ENCODE measurements around the gene LMBR1L.
"Not testable (repeated sequence)": the region's sequence is repeated elsewhere in the genome, so short reads cannot be mapped to it uniquely, and the experiment has no call there.

The LMBR1L gene, protein sequence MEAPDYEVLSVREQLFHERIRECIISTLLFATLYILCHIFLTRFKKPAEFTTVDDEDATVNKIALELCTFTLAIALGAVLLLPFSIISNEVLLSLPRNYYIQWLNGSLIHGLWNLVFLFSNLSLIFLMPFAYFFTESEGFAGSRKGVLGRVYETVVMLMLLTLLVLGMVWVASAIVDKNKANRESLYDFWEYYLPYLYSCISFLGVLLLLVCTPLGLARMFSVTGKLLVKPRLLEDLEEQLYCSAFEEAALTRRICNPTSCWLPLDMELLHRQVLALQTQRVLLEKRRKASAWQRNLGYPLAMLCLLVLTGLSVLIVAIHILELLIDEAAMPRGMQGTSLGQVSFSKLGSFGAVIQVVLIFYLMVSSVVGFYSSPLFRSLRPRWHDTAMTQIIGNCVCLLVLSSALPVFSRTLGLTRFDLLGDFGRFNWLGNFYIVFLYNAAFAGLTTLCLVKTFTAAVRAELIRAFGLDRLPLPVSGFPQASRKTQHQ

DNA sequence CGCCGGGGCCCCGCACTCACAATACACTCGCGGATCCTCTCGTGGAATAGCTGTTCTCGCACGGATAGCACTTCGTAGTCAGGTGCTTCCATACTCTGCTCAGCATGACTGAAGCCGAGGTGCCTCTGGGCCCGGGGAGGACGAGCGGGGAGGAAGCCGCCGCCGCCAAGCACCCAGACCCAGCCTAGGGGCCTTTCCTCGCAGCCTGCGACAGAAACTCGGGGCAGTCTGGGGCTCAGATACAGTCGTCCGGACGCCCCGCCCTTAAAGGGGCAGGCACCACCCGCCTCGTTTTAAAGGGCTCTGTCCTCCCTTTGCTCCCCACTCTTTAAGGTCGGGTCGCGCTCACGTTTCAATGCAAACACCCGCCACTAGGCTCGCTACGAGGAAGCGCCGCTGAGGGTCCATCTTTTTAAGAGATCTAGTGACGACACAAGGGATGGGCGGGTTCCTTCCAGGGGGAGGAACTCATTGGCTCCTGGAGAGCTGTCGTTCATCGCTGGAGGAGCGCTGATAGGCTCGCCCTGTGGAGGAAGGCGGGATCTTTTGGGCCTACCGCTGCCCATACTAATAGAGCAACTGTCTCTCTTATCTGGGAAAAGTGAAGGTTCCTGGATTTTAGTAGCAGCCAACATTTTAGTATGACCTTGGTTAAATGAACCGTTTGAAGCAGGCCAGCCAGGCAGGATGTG is at the start of gene LMBR1L:
TSS of gene LMBR1L (minus strand) at position 384 of the 692 bp plus-strand sequence. CDS start at position 92, 292 bp downstream.
- Mint-ChIP-seq H3K27me3 (no peaks in the 10 kb centered on the region), H3K27ac (peak within 1 kb of the TSS; percentile 92), H3K36me3 (ENCODE audit: low read depth) (peaks cover 18% of the 10 kb centered on the region), H3K4me3 (peak within 1 kb of the TSS; percentile 95), H3K4me1 (ENCODE audit: low read depth) (peaks cover 38% of the 10 kb centered on the region), H3K9me3 (no peaks in the 10 kb centered on the region)
- peak; percentile 93 for DNase-seq

DNA sequence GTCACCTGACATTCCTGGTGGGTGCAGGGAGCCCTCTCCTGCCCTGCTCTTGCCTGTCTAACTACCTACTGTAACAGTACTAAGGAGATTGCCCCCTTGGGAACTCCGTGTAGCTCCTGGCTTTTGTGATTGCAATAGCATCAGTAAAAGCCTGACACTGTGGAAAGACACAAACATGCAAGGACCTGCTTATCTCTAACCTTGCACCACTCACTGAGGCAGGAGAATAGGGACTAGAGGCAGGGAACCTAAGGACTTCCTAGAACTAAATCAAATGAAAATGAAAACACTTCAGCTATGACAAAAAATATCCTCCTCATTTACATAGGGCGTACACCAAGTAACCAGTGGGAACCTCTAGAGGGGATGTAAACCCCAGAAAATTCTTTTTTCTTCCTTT is 49.8 kb upstream of the LMBR1L start:
- H3K4me3 Mint-ChIP-seq = no peak overlapping the region
- no peaks in the 10 kb centered on the region for H3K36me3 Mint-ChIP-seq (ENCODE audit: low read depth)
- no peaks in the 10 kb centered on the region for H3K4me1 Mint-ChIP-seq (ENCODE audit: low read depth)
- H3K27ac Mint-ChIP-seq = no peak overlapping the region
- H3K9me3 Mint-ChIP-seq = no peaks in the 10 kb centered on the region
- no peaks in the 10 kb centered on the region for H3K27me3 Mint-ChIP-seq
- no peak for DNase-seq

DNA sequence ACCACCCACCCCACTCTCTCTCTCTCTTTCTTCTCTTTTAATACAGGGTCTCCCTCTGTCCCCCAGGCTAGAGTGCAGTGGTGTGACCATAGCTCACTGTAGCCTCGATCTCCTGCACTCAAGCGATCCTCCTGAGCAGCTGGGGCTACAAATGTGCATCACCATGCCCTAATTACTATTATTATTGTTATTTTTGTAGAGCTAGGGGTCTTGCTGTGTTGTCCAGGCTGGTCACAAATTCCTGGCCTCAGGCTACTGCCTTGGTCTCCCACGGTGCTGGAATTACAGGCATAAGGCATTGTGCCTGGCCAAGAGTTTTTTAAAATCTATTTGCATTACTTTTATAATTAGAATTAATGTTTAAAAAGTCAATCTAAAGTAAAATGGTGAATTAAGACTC is 43.6 kb upstream of the LMBR1L start:
- no peaks in the 10 kb centered on the region for H3K9me3 Mint-ChIP-seq

DNA sequence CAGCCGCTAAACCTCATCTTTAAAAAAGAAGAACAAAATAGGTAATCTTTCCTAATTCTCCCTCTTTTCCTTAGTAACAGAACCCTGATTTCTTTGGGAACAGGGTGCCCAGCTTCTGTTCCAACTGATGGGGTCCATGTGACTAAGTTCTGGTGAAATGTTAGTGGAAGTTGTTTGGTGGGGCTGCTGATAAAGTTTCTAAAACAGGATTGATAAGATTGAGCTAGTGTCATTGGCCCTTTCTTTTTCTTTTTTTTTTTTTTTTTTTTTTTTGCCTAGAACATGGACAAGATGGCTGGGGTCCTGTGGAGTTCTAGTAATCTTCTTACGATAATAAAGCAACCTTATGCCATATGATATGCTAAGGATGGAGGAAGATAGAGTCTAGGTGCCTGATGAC is 36.7 kb upstream of the LMBR1L start:
- DNase-seq = no peak
- Mint-ChIP-seq H3K4me1 (ENCODE audit: low read depth) (no peaks in the 10 kb centered on the region), H3K27ac (no peak overlapping the region), H3K9me3 (no peaks in the 10 kb centered on the region), H3K27me3 (no peaks in the 10 kb centered on the region), H3K36me3 (ENCODE audit: low read depth) (peaks cover 2% of the 10 kb centered on the region), H3K4me3 (no peak overlapping the region)

More for the DNA sequence above, 43.6 kb upstream of the LMBR1L start:
- Mint-ChIP-seq H3K36me3 (ENCODE audit: low read depth) (no peaks in the 10 kb centered on the region), H3K27ac (no peak overlapping the region), H3K4me1 (ENCODE audit: low read depth) (no peaks in the 10 kb centered on the region), H3K4me3 (no peak overlapping the region), H3K27me3 (no peaks in the 10 kb centered on the region)
- DNase-seq = no peak

DNA sequence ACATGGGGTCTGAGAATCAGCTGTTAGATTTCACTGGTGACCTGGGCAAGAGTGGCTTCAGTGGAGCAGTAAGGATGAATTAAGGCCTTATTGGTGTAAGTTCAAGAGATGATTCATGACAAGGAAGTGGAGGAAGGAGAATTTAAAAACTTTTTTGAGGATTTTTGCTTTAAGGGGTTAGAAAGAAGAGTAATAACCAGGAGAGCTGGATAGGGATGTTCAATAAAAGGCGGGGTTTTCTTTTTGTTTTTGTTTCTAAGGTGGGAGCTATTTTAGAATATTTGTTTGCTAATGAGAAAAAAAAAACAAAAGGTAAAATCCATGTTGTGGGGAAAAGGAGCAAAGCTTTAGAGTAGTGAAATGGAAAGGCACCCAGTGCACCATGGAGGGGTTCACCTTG is 35.8 kb upstream of the LMBR1L start:
- H3K27ac Mint-ChIP-seq = no peak overlapping the region
- no peaks in the 10 kb centered on the region for H3K27me3 Mint-ChIP-seq
- no peak for DNase-seq
- H3K9me3 Mint-ChIP-seq = no peaks in the 10 kb centered on the region
- H3K4me3 Mint-ChIP-seq = no peak overlapping the region
- H3K4me1 Mint-ChIP-seq (ENCODE audit: low read depth) = no peaks in the 10 kb centered on the region
- peaks cover 2% of the 10 kb centered on the region for H3K36me3 Mint-ChIP-seq (ENCODE audit: low read depth)

DNA sequence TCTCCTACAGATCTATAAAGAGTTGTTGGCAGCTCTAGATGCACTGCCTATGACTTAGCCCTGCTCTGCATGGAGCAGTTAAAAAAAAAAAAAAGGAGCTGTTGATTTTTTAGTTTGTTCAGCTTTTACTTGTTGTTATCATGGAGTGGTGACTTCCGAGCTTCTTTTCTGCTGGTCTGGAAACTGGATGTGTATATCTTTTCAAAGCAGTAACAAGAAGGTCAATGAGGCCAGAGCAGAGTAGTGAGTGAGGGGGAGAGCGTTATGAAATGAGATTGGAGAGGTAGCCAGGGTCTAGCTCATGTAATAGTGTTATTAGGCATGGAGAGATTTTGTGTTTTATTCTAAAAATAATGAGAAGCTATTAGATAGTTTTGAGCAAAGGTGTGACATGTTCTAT is 33.7 kb upstream of the LMBR1L start:
- H3K4me1 Mint-ChIP-seq (ENCODE audit: low read depth) = peaks cover 3% of the 10 kb centered on the region
- no peak overlapping the region for H3K27ac Mint-ChIP-seq
- no peak overlapping the region for H3K4me3 Mint-ChIP-seq

DNA sequence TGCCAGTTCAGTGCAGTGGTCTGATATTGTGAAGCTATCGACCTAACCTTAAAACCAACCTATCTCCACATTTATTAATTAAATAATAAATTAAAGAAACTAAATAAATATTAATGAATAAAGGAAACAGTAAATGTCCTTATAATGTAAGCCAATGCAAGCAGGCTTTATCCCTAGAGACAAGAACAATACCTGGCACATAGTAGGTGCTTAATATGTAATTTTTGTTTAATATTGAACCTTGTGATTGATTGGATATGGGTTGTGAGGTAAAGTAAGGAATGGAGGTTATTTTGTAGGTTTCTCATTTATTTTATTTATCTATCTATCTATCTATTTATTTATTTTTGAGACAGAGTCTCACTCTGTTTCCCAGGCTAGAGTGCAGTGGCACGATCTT is 28.4 kb upstream of the LMBR1L start:
- Mint-ChIP-seq H3K27ac (no peak overlapping the region), H3K36me3 (ENCODE audit: low read depth) (peaks cover 3% of the 10 kb centered on the region), H3K9me3 (no peaks in the 10 kb centered on the region), H3K4me1 (ENCODE audit: low read depth) (peaks cover 4% of the 10 kb centered on the region), H3K27me3 (no peaks in the 10 kb centered on the region), H3K4me3 (no peak overlapping the region)
- no peak for DNase-seq

More for the DNA sequence above, 33.7 kb upstream of the LMBR1L start:
- H3K27me3 Mint-ChIP-seq = no peaks in the 10 kb centered on the region
- no peaks in the 10 kb centered on the region for H3K9me3 Mint-ChIP-seq
- no peak for DNase-seq
- peaks cover 2% of the 10 kb centered on the region for H3K36me3 Mint-ChIP-seq (ENCODE audit: low read depth)

DNA sequence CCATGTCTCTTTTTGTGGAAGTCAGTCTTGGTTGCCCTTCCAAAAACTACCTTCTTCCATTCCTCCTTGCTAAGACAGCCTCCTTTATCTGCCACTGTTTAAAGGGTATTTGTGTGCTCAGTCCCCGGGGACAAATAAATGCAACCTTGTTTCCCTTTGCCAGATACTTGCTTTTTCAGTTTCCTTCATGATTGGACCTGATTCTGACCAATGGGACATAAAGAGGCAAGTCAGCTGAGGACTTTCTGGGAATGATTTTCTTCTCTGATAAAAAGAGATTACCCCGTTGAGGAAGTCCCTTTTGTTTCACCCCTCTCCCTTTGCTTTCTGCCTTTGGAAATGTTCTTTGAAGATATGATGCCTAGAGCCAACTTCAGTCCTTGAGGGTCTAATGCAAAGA is 27.9 kb upstream of the LMBR1L start:
- peaks cover 3% of the 10 kb centered on the region for H3K36me3 Mint-ChIP-seq (ENCODE audit: low read depth)
- no peak overlapping the region for H3K4me3 Mint-ChIP-seq

DNA sequence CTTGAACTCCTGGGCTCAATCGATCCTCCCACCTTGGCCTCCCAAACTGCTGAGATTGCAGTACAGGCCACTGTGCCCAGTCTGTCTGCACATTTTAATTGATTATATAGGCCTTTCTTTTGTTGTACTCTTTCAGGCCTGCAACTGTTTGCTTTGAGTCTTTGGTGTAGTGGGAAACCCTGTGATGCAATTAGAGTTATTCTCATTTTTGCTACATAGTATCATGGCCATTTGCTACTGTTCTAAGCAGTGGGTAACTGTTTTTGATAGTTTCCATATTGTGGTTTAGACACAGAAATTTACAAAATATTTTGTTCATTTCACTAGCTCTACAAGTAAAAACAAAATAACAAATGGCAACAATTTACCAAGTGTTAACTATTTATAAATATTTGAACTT is 26.8 kb upstream of the LMBR1L start:
- Mint-ChIP-seq H3K4me3 (no peak overlapping the region), H3K4me1 (ENCODE audit: low read depth) (peaks cover 18% of the 10 kb centered on the region), H3K9me3 (no peaks in the 10 kb centered on the region), H3K27ac (no peak overlapping the region), H3K27me3 (no peaks in the 10 kb centered on the region), H3K36me3 (ENCODE audit: low read depth) (peaks cover 3% of the 10 kb centered on the region)
- DNase-seq = no peak

More for the DNA sequence above, 27.9 kb upstream of the LMBR1L start:
- no peaks in the 10 kb centered on the region for H3K9me3 Mint-ChIP-seq
- peaks cover 7% of the 10 kb centered on the region for H3K4me1 Mint-ChIP-seq (ENCODE audit: low read depth)
- no peaks in the 10 kb centered on the region for H3K27me3 Mint-ChIP-seq
- no peak overlapping the region for H3K27ac Mint-ChIP-seq
- DNase-seq = no peak

DNA sequence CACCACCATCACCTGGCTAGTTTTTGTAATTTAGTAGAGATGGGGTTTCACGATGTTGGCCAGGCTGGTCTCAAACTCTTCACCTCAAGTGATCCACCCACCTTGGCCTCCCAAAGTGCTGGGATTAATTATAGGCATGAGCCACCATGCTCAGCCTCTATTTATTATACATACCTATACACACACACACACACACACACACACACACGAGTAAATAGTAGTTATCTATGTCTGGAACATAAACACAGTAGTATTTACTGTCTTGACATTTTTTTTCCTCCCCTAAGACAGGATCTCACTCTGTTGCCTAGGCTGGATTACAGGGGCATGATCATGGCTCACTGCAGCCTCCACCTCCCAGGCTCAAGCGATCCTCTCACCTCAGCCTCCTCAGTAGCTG is 26.4 kb upstream of the LMBR1L start:
- not testable (repeated sequence) for H3K27me3 Mint-ChIP-seq; H3K9me3 Mint-ChIP-seq; H3K4me3 Mint-ChIP-seq; DNase-seq; H3K36me3 Mint-ChIP-seq (ENCODE audit: low read depth); H3K27ac Mint-ChIP-seq
- peaks cover 22% of the 10 kb centered on the region for H3K4me1 Mint-ChIP-seq (ENCODE audit: low read depth)

DNA sequence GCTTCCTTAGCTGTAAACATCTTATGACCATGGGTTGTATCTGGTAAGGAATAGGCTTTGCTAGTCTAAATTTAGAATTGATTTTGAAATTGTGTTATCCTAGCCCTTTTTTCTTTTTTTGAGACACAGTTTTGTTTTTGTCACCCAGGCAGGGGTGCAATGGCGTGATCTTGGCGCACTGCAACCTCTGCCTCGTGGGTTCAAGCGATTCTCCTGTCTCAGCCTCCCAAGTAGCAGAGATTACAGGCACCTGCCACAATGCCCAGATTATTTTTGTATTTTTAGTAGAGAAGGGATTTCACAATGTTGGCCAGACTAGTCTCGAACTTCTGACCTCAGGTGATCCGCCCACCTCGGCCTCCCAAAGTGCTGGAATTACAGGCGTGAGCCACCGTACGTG is 22.9 kb upstream of the LMBR1L start:
- peaks cover 38% of the 10 kb centered on the region for H3K36me3 Mint-ChIP-seq (ENCODE audit: low read depth)
- H3K4me1 Mint-ChIP-seq (ENCODE audit: low read depth) = peaks cover 42% of the 10 kb centered on the region
- H3K27me3 Mint-ChIP-seq = peaks cover 2% of the 10 kb centered on the region
- H3K9me3 Mint-ChIP-seq = no peaks in the 10 kb centered on the region
- DNase-seq = no peak
- H3K4me3 Mint-ChIP-seq = peak overlapping the region; percentile 31
- peak overlapping the region; percentile 37 for H3K27ac Mint-ChIP-seq

DNA sequence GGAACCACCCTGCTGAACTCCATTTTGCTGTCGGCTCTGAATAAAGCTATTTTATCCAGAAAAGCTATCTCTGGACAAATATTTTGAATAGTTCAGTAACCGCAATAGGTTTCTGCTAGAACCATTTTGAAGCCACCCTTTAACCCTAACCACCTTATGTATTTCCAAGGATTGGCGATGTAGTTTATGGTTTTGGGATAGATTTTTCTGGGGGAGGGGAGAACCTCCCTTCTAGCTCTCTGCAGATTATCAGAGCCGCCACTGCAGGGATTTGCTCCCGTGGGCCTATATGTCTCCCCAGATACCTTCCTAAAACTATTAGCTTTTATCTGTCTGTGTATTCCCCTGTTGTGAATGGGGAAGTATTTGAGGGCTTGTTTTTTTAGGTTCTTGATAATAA is 22.4 kb upstream of the LMBR1L start:
- peaks cover 2% of the 10 kb centered on the region for H3K27me3 Mint-ChIP-seq
- no peak for DNase-seq
- H3K4me3 Mint-ChIP-seq = peak overlapping the region; percentile 98
- H3K27ac Mint-ChIP-seq = no peak overlapping the region
- H3K9me3 Mint-ChIP-seq = no peaks in the 10 kb centered on the region
- peaks cover 42% of the 10 kb centered on the region for H3K4me1 Mint-ChIP-seq (ENCODE audit: low read depth)
- peaks cover 43% of the 10 kb centered on the region for H3K36me3 Mint-ChIP-seq (ENCODE audit: low read depth)

DNA sequence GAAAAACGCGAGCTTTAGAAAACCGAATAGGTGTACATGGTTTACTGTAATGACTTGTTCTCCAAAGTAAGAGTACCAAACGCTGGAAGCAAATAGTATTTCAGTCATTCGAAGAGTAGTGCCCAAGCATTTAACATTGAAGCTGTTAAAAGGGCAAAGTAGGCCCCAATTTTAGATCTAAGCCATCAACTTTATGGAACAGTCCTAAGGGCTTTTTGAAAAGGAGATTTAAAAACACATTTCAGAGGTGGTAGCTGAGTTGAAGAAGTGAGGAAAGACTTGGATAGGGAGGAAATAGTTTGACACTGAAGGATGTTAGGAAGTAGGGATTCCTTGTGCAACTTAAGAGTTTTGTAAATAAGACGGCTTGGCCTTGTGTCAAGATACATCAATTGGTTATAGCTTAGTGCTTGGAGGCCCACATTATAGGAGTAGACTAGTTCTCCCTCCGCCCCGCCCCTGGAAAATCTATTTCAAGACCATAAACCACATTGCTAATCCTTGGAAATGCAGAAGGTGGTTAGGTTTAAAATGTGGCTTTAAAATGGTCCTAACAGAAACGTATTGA is 21.3 kb upstream of the LMBR1L start:
- Mint-ChIP-seq H3K4me1 (ENCODE audit: low read depth) (peaks cover 48% of the 10 kb centered on the region), H3K9me3 (no peaks in the 10 kb centered on the region), H3K27ac (peak overlapping the region; percentile 93), H3K36me3 (ENCODE audit: low read depth) (peaks cover 51% of the 10 kb centered on the region), H3K4me3 (peak overlapping the region; percentile 98), H3K27me3 (peaks cover 2% of the 10 kb centered on the region)
- DNase-seq = no peak

DNA sequence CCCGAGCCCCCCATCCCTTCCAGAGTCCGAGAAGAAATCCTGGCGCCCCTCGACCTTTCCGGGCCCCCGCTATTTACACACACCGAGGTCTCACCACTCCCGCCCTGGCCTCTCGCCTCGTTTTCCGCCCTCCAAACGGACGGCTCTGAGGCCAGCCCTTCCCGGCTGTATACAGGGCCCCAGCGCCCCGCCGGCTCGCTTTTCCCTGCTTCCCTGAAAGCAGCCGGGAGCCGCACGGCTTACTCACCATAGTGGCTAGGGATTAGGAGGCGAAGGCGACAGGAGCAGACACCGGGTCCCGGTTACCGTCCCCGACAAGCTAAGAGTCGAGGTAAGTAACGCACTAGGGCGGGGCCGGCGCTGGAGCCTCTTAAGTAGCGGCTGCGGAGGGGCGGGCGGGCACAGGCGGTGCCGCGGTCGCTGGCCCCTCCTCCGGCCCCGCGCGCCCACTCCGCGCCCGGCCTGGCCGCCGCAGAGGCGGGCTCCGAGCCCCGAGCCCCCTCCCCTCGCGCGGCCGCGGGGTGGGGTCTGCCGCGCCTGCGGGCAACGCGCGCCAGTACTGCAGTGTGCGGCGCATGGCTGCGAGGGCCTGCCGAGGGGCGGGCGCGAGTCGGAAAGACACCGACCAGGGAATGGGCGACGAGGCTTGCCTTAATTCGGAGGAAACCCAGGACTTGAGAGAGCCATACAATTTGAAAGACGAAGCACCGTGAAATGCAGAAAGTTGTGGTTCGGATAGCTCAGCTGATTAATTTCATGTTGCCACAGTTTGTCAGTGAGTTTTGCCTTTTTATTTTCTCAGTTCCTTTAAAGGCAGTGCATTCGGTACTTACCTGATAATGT is 20.6 kb upstream of the LMBR1L start, which contains the start of gene TUBA1B:
TSS of gene TUBA1B (minus strand) at position 345 of the 843 bp plus-strand sequence. CDS start at position 250, 95 bp downstream.
- H3K27me3 Mint-ChIP-seq = peaks cover 2% of the 10 kb centered on the region
- H3K27ac Mint-ChIP-seq = peak within 1 kb of the TSS; percentile 99
- H3K36me3 Mint-ChIP-seq (ENCODE audit: low read depth) = peaks cover 55% of the 10 kb centered on the region
- H3K4me1 Mint-ChIP-seq (ENCODE audit: low read depth) = peaks cover 49% of the 10 kb centered on the region
- peak within 1 kb of the TSS; percentile 98 for H3K4me3 Mint-ChIP-seq
- H3K9me3 Mint-ChIP-seq = no peaks in the 10 kb centered on the region
- DNase-seq = peak; percentile 95

Data from activated T-cell treated with anti-CD3 and anti-CD28 coated beads, Interleukin-2, amount 50 U/mL, for 24 hours (primary cell).